Measurements from ENCODE around the gene MRPL55. TPM values are rescaled to one million over a fixed set of nuclear protein-coding genes. Genes with fewer than 3 reads are reported as not detected.
"Not testable (repeated sequence)": the region's sequence is repeated elsewhere in the genome, so short reads cannot be mapped to it uniquely, and the experiment has no call there.

The MRPL55 gene
- total RNA-seq, 2 donors from 2014 or later = 31.9 to 32.9 TPM

- intact Hi-C loops (cut with DNase I, micrococcal nuclease) = no loop called here
- DNase-seq = no peak
Observed at GRCh38 chr1:228136901-228137300, 27.8 kb upstream of the MRPL55 start.

GRCh38 chr1:228134591-228134990 lies 25.5 kb upstream of the MRPL55 start:
- ATAC-seq (no peak), DNase-seq (no peak)
- intact Hi-C loops (cut with DNase I, micrococcal nuclease) = no loop called here

More at GRCh38 chr1:228136901-228137300, 27.8 kb upstream of the MRPL55 start:
- ATAC-seq = no peak

- intact Hi-C loops (cut with DNase I, micrococcal nuclease) = no loop called here
- DNase-seq (no peak), ATAC-seq (no peak)
Observed at GRCh38 chr1:228131766-228132165, 22.7 kb upstream of the MRPL55 start.

- intact Hi-C loops (cut with DNase I, micrococcal nuclease) = no loop called here
- ATAC-seq (no peak), DNase-seq (no peak)
Observed at GRCh38 chr1:228125185-228125584, 16.1 kb upstream of the MRPL55 start.

- intact Hi-C loops (cut with DNase I, micrococcal nuclease) = no loop called here
- ATAC-seq (no peak), DNase-seq (no peak)
Observed at GRCh38 chr1:228123505-228123904, 14.4 kb upstream of the MRPL55 start.

GRCh38 chr1:228122921-228123441 lies 13.9 kb upstream of the MRPL55 start:
- no peak for ATAC-seq
- no peak for DNase-seq
- intact Hi-C loops (cut with DNase I, micrococcal nuclease) = no loop called here

- intact Hi-C loops (cut with DNase I, micrococcal nuclease) = no loop called here
- ATAC-seq (no peak), DNase-seq (no peak)
Observed at GRCh38 chr1:228120857-228121489, 11.9 kb upstream of the MRPL55 start.

- DNase-seq (no peak), ATAC-seq (no peak)
- intact Hi-C loops (cut with DNase I, micrococcal nuclease) = no loop called here
Observed at GRCh38 chr1:228120351-228120750, 11.3 kb upstream of the MRPL55 start.

- DNase-seq (no peak), ATAC-seq (no peak)
- intact Hi-C loops (cut with DNase I, micrococcal nuclease) = no loop called here
Observed at GRCh38 chr1:228118040-228118439, 8.9 kb upstream of the MRPL55 start.

- DNase-seq = no peak
- intact Hi-C loops (cut with DNase I, micrococcal nuclease) = no loop called here
- ATAC-seq = no peak
Observed at GRCh38 chr1:228117335-228117734, 8.2 kb upstream of the MRPL55 start.

GRCh38 chr1:228114827-228115226 lies 5.7 kb upstream of the MRPL55 start:
- no peak for DNase-seq
- ATAC-seq = no peak
- intact Hi-C loops (cut with DNase I, micrococcal nuclease) = no loop called here

GRCh38 chr1:228112617-228113016 lies 3.5 kb upstream of the MRPL55 start:
- ATAC-seq (no peak), DNase-seq (no peak)
- intact Hi-C loops (cut with DNase I, micrococcal nuclease) = no loop called here

GRCh38 chr1:228112167-228112566 lies 3.1 kb upstream of the MRPL55 start:
- ATAC-seq (no peak), DNase-seq (no peak)
- intact Hi-C loops (cut with DNase I, micrococcal nuclease) = no loop called here

- ATAC-seq; DNase-seq; intact Hi-C loops (cut with DNase I, micrococcal nuclease): not testable (repeated sequence)
Observed at GRCh38 chr1:228111315-228111714, 2.2 kb upstream of the MRPL55 start.

GRCh38 chr1:228110556-228110955 lies 1.5 kb upstream of the MRPL55 start:
- DNase-seq (no peak), ATAC-seq (no peak)
- intact Hi-C loops (cut with DNase I, micrococcal nuclease) = no loop called here

GRCh38 chr1:228109962-228110488 lies 926 bp upstream of the MRPL55 start:
- intact Hi-C loops (cut with DNase I, micrococcal nuclease) = no loop called here
- ATAC-seq = peak; percentile 1
- DNase-seq = no peak

GRCh38 chr1:228108742-228109072 lies 392 bp downstream of the MRPL55 start:
- no peak for ATAC-seq
- DNase-seq = no peak
- intact Hi-C loops (cut with DNase I, micrococcal nuclease) = no loop called here

- ATAC-seq (no peak), DNase-seq (no peak)
- intact Hi-C loops (cut with DNase I, micrococcal nuclease) = no loop called here
Observed at GRCh38 chr1:228108055-228108690, 926 bp downstream of the MRPL55 start.

GRCh38 chr1:228107636-228108035 lies 1.5 kb downstream of the MRPL55 start:
- intact Hi-C loops (cut with DNase I, micrococcal nuclease) = no loop called here

GRCh38 chr1:228106800-228107054 lies 2.4 kb downstream of the MRPL55 start:
- intact Hi-C loops (cut with DNase I, micrococcal nuclease) = no loop called here
- DNase-seq (no peak), ATAC-seq (no peak)

More at GRCh38 chr1:228107636-228108035, 1.5 kb downstream of the MRPL55 start:
- ATAC-seq = no peak
- DNase-seq = no peak

All from left colon (tissue), 2 donors.